NT2/D1 (cell line): Measurements from ENCODE around the gene RHO.

ENCODE experiments used
- SUZ12 ChIP-seq: IDR thresholded peaks from 2 replicates; pipeline ENCODE4 v1.6.1; 2011; ENCODE audit not compliant: insufficient read length, insufficient read depth; ENCODE audit errors: extremely low read depth
- ZNF274 ChIP-seq: IDR thresholded peaks from 2 replicates; pipeline ENCODE4 v1.6.1; 2011; ENCODE audit warnings: mild to moderate bottlenecking, low read depth, low read length

DNA sequence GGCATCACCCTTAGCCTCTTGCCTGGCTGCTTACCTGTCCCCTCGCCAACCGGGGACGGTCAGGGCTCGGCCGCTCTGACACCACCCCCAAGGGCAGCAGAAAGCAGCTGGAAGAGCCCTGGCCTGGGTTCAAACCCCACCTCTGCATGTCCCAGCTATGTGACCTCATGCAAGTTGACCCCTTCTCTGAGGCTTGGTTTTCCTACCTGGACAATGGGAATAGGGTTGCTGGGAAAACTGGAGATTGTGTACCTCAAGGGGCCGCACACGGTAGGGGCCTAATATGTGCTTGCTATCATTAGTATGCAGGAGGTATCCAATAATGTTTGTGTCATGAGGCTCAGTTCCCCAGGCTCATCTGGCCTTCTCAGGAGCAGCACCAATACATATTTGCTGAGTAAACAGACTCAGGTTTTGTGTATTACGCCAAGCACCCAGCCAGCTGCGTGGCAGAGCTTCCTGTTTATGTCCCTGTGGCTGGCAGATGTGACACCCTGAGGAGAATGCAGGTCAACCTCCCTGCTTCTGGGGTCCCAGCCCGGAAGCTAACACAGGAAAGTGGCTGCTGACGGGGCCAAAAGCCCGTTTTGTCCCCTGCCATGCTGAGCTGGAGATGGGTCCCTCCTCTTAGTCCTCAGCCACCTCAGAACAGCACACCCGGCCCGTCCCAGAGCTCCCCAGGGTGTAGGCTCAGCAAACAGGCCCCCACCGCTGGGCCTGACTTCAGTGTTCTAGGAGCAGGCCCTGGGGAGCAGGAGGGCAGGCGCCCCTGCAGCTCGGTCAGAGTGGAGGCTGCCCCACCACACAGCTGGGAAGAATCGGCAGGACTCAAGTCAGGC is 48.3 kb downstream of the RHO start:
- TF ChIP-seq ZNF274 (no peak), SUZ12 (no peak)
